ENCODE data around the gene PLEKHM3.

PLEKHM3 gene

DNA sequence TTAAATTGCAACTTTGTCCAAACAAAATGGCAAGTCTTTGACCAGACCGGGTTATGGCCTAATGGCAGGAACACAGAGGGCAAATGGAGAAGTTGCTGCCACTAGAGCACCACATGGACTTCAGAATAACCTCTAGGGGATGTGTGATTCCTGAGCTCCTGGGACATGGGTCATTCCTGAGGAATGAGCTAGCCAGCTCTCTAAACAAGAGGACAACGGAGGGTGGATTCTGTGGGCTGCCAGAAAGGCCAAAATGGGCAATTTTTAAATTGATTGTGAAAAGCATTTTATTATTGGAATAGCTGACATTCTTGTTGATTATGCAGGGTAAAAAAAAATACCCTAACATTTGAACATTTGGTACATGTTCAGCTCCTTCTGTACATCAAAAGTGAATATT is 145.8 kb downstream of the PLEKHM3 start:
- DNase-seq: no peak

DNA sequence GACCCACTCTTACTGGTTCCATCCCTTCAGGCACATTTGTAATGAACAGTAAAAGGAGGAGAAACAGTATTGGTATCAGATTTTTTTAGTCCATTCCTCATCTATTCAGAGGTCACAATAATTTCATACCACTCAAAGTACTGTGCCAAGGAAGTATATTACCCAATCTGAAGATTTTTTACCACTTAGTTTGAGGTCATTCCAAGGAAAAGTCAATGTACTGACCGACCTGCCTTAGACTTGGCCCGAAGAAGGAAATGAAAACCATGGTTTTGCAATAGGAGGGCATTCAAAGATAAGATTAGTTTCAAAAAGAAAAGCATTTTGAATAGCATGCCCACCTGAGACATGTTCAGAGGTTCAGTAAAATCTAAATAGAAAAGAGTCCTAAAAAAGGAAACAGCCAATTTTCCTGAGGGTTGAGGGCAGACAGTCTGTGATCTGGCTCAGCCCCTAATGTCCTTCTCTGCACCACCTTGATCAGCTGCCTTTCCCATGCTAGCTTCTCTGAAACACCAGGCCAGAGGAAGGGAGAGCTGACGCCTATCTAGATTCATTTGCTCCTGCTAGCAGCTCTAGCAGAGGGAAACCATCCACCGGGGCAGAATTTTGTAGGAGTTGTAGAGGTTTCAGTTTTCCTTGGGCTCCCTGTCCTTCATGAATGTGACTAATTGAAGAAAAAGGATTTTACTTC is 148.3 kb downstream of the PLEKHM3 start:
- no peak for DNase-seq

DNA sequence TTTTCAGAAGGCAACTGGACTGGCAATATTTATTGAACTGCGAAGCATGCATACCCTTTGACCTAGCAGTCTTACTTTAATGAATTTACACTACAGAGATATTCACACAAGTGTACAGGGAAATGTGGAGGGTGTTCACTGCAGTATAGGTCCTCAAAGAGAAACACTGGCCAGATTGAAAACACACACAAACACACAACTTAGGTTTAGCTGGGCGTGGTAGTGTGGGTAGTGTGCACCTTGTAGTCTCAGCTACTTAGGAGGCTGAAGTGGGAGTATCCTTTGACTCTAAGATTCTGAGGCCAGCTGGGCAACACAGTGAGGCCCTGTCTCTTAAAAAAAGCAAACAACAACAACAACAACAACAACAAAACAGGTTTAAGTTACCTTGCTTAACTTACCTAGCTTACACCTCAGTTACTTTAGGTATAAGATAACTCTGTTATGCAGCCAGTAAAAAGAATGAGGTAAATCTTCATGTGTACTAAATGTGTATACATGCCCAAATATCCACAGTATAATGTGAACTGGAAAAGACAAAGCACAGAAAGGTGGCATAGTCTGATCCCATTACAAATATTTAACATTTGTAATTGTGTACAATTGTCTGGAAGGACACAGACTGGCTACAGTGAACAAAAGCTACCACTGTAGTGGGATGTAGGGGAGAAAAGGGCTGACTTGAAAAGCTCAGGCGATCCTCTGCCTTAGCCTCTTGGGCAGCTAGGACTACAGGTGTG is 149.7 kb downstream of the PLEKHM3 start:
- no peak for DNase-seq

DNA sequence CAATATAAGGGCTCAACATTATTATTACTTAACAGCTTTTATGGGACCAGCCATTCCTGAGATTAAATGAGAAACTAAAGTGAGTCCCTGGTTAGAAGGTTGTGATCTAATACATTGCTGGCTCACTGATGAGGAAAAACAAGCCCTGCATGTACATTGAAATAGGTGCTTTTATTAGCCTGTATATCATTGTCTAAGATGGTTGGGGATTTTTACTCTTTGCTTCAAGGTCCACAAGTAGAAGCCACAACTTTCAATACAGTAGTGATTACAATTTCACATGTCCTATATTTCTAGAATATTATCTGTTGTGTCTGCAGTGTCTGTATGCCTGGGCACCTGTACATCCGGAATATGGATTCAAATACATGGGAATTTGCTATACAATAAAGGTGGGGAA is 151.5 kb downstream of the PLEKHM3 start:
- no peak for DNase-seq

DNA sequence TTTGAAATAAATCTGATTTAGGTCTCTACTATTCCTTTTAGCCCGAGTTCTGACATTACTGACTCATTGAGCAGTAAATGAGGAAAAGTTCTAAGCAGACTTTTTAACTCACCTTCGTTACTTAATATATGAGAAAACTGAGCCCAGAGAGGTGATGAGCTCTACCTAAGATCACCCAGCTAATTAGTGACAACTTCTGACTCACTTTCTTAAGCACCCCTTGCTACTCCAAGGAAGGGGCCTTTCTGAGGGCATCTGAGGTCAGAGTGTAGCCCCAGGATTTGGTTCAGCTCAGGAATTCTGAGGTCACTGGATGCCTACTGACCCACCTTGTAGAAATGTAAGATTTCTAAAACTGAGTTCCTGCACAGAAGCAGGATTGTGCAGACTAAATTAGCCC is 153.4 kb downstream of the PLEKHM3 start:
- DNase-seq: no peak

DNA sequence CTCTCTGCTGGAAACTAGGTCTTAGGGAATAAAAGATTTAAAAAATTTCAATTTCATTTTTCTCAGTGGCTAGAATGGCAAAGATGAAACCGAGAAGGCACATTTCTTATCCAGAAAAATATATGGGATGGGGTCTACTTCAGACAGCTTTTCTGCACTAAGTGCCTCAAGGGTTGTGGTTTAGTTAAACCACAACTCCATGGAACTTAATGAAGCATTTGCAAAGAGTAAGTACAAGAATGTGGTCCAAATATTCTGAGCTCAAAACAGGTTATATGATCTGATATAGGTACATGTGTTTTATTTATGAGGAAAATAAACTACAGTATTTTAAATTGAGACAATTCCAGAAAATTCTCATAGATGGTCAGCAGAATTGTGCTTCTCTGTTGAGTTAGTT is 153.8 kb downstream of the PLEKHM3 start:
- no peak for DNase-seq

DNA sequence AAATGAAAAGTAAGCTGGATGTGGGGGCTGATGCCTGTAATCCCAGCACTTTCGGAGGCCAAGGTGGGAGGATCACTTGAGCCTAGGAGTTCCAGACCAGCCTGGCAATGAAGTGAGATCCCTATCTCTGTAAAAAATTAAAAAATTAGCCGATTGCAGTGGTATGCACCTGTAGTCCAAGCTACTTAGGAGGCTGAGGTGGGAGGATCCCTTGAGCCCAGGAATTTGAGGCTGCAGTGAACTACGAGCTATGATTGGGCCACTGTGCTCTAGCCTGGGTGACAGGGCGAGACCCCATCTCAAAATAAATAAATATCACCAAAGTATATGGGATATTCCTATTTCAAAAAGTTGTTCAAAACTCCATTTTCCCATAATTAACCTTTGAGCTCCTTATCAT is 154.5 kb downstream of the PLEKHM3 start:
- no peak for DNase-seq

DNA sequence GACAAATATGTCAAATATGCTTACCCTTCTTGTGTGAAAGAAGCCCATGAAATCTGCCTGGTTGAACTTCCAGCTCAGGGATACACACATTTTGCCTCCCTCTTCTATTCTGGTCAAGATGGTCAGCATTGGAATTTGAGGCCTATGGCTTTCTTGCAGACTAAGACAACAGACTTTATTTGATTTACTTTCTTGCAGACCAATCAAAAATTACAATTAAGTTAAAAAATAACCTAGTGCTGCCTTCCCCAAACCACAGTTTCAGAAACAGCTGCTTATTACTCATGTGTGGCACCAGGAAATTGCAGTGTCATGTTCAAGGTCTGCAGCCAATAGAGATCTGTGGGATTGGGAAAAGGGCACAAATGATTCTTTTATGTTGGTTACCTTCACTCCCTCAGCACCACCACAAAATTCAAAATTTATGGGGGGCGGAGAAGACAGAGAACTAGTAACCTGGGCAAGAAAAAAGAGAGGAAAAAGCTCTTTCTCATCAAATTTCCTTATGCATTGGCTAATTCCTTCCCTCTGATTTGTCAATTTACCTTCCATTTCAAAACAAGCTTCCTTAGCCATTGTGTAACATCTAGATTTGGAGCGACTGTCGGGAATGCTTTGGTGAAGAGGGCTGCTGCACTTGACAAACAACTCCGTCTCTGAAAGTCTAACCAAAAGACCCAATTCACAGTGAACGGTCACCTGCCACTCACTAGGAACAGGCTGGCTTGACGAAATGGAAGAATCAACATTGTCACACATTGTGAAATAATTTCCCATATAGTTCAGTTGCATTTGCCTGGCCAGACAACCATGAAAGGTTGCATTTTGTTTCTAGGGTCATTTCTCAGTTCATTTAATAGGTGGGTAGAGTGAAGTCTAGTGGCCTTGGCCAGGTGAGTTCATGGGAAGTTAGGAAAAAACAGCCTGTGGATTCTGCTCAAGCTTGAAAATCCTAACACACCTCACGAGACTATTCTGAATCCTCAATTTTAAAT is 155.2 kb downstream of the PLEKHM3 start:
- DNase-seq: no peak

DNA sequence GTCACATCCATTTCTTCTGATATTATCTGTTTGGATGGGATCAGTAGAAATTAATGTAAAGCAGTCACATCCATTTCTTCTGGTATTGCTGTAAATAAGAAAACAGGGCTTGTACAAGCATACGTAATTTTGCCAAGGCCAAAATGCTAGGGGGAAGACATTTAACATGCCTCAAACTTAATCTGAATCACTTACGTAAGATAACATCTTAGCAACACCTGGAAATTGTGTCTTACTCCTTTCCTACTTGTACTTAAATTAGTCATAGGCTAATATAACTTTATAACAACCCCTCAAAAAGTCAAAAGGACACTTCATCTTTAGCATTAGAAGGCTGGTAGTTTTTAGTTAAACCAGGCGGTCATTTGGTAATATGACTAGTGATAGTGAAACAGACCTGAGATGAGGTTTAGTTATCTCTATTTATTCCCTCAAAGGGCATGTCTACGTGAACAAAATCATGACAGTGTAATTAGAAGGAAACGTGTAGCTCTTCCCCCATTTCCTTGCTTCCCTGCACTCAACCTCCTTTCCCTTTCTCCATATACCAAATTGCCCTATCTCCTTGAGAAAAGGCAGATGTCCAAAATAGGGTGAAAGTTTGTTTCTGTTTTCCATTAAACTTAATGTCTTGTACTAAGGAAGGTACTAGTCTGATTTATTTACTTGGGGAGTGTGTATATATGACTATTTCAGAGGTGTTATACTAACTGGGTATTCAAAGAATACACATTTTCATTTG is 156.3 kb downstream of the PLEKHM3 start:
- no peak for DNase-seq

DNA sequence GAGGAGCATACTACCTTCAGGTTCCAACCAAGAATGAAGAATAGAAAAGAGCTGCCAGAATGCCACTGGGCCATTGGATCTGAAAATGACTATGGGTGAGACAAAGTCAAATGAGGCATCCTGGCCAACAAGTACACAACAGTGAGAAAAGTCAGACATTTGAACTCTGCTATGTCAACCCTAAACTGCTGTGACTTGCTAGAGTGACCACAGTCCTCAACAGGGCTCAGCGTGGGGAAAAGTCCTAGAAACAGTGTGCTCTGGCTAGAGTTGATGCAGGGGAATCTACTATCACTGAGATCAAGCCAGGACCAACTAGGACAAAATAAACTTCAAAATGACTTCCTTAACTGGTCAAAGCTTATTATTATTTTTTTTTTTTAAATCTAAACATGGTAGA is 157.4 kb downstream of the PLEKHM3 start:
- no peak for DNase-seq

DNA sequence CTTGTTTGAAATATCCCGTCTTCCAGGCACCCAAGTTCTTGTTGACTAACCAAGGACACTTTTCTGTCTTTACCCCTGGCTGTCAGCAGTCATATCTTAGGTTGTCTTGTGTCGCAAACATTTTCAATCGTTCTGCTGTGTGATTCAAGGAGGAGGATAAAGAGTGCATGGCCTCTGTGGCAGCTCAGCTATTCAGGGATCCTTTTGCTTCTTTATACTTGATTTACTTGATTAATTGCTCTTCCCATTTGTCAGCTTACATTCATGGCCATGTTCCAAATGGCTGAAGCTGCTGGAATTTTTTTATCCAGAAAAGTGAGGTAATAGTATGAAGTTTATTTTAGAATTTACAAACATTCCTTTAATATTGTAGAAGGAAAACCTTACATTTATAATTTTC is 158.3 kb downstream of the PLEKHM3 start:
- DNase-seq: no peak

DNA sequence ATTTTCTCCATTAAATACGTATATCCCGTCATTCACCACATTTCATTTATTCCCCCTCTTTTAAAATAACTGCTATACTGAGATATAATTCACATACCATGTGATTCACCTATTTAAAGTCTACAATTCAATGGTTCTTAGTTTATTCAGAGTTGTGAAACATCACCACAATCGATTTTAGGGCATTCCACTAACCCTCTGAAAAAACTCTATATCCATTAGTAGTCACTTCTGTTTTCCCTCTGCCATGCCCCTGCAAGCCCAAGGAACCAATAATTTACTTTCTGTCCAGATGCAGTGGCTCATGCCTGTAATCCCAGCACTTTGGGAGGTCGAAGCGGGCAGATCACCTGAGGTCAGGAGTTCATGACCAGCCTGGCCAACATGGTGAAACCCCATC is 160.1 kb downstream of the PLEKHM3 start:
- no peak for DNase-seq

DNA sequence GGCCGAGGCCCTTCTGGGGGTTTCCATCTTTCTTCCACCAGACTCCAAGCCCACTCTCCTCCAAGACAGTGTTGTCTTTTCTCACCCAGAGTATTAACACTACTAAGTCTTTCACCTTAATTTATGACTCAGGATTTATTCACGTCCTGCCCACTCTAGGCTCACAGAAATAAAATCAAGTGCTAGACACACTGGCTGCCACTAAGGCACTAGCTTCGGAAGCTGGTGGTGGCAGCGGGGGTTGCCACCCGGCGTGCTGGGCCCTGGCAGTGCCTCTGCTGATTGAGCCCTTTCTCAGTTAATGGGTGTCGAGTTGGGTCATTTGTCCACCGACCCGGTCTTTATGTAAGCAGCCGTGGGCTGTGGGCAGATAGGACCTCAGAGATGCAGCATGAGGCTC is 162.0 kb downstream of the PLEKHM3 start:
- DNase-seq: no peak

DNA sequence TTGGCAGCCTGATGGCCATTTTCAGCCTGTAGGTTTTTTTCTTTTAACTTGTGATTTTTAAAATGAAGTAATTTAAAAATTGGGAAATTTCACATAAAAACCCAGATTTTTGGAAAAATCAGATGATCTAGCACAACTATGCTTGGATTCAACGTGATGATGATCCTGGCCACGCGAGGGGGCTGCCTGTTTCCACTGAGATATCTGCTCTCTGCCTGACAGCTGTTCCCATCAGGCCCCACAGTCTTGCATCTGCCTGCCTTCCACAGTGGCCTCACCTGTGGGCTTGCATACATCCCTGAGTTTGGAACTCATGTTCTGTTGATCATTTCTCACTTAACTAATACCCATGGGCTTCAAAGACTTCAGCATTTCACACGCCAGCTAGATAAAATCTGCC is 163.5 kb downstream of the PLEKHM3 start:
- DNase-seq: no peak

DNA sequence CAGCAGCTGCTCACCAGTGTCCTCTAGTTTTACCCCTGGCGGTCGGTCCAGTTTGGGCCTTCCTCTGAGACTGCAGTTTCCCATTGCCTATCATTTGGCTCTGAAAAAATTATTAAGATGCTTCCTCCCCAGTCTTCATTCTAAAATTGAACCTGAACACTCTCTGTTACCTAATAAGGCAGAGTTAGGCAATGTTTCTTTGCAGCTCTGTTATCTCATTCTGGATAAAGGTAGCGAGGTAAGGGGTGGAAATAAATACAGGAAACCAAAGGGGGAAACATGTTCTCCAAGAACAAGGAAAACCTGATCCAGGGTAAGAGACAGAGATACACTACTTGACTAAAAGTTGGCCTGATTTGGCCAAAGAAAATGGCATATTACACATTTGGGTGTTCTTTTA is 164.6 kb downstream of the PLEKHM3 start:
- DNase-seq: no peak

DNA sequence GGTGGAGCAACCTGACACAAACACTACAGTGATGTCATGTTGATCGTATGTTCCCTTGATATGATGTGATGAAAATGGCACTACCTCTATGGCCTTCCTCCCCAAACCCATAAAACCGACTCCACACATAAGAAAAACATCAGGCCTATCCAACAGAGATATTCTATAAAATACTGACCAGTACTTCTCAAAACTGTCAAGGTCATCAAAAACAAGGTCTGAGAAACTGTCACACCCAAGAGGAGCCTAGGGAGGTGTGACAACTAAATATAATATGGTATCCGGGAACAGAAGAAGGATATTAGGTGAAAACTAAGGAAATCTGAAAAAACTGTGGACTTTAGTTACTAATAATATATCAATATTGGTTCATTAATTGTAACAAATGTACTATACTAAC is 169.7 kb downstream of the PLEKHM3 start:
- DNase-seq: no peak

DNA sequence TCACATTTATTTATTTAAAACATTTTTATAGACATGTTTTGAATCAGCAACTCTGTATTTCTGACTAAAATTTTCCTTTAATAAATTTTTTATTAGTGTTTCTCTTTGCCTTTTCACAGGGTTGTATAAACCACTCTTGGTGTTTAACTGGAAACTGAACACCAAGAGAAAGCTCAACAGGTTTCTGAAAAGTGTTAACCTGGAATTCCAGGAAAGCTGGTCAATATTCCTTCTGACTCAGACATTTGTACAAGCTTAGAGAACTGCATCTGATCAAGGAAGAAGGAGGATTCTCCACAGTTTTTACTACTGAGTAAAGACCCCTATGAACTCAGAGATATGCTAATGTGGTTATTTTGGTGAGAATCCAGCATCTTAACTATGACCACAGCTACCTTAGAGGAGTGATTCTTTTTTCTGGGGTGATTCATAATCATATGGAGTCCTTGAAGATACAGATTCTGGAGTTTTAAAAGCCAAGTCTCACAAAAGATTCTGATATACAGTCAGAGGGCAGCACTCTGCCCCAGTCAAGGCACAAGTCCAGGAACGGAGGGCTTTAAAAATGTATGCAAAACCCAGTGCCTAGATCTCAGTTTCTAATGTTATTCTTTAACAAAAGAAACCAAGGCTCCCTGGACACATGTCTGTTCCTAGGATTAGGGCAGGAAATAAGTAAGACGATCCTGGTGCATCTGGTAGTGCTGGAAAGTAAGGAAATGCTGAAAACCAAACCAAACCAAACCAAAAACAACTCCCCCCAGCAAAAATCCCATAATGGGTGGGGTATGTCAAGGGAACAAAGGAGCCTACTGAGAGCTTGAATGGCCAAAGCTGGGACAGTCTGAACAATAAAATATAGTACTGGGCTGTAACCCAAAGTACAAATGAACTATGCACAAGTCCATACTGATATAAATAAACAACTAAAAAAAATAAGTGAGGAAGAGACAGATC is 170.6 kb downstream of the PLEKHM3 start:
- DNase-seq: no peak

DNA sequence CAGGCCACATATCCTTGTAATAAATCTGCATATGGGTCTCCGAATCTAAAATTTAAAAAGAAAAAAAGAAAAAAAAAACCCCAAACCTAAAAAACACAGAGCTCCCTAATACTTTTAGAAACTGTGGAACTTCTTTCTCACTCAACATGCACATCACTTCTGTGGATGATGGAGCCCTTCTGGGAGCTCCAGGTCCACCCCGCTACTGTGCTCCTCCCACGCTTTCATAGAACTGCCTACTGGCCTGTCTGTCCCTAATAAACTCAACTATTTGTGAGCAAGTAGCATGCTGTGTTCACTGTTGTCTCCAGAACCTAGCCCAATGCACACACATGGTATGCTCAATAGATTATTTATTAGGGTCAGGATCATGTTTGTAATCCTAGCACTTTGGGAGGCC is 172.5 kb downstream of the PLEKHM3 start:
- DNase-seq: no peak

DNA sequence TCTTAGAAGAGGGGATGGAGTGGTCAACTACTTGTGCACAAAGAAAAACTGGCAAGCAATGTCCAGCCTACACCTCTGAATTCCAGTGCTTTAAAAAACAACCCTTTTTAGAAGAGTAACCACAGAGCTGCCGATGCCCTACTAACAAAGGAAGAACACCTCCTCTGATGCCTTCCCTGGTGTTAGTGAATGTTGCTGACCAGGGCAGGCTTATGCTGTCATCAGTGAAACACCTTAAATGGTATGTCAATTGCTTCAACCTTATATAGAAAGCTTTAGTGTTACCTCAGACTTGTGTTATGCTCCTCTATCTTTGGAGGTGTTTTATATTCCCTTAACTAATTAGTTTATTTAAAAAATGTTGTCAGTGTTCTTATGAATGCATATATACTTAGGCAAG is 175.9 kb downstream of the PLEKHM3 start:
- no peak for DNase-seq

DNA sequence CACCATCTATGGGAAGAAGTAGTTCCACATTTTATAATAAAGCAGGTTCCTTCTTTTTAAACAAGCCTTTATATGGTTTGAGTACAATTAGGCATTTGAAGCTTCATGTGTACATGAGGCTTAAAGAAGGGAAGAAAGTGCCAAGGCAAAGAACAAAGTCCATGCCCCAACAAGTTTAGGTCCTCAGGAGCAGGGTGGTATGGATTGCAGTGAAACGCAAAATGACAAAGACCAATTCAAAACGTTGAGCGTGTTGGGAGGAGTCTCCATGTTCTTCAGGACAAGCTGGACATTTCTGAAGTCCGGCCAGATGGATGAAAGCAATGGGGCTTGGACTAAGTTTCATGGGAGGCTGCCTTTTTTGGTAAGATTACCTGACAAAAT is 176.8 kb downstream of the PLEKHM3 start:
- DNase-seq: no peak

DNA sequence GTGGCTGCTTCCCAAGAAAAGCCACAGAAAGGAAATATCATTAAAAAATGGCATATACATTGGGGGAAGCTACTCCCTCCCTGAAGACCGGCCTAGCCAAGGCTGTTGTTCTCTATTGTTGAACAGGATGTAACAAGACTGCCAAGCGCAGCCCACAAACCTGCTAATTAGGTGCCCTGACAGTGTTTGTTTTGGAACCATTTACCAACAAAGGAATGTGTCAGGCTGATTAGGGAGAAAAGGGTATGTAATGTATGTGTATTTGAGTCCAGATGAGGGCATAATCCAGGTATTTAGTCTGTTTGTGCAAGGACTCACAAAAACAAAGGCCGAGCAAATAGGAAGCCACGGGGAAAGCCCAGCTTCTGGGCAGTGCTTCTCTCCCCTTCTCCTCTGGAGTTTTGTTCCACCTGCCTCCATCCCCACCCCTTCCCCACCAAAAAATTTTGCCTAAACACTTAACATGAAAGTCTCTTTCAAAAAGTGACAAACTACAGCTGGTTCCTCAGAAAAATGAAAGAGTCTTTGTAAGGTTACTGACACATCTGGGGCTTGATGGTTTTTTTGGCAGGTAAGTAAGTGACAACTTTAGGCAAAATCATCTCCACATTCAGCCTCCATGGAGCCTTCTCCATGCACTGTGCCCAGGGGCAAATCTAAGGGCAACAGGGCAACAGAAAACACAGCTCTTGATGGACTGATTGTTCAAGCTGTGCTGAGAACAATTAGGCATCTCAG is 177.4 kb downstream of the PLEKHM3 start:
- DNase-seq: peak; percentile 59
